GM12878 (cell line): ENCODE data around the gene ADAM15. TPM values are rescaled to one million over a fixed set of nuclear protein-coding genes. Genes with fewer than 3 reads are reported as not detected.

Experiments used
- CREB1 ChIP-seq: IDR thresholded peaks from 2 replicates; pipeline ENCODE4 v1.6.1; 2012; ENCODE audit warnings: low read depth, mild to moderate bottlenecking, inconsistent platforms
- MLLT1 ChIP-seq: fragments of 450-650 bp; IDR thresholded peaks from 2 replicates; pipeline ENCODE4 v1.6.1; 2016; ENCODE audit warnings: mild to moderate bottlenecking
- NFIC ChIP-seq: IDR thresholded peaks from 2 replicates; pipeline ENCODE4 v1.6.1; 2012; ENCODE audit warnings: low read depth, mild to moderate bottlenecking, inconsistent platforms, low read length, moderate library complexity
- NFXL1 ChIP-seq: fragments of 450-650 bp; IDR thresholded peaks from 2 replicates; pipeline ENCODE4 v1.6.1; 2017; ENCODE audit warnings: antibody characterized with exemption, mild to moderate bottlenecking, borderline replicate concordance
- POU2F2 ChIP-seq: IDR thresholded peaks from 3 replicates; pipeline ENCODE4 v1.6.1; 2011; ENCODE audit warnings: low read depth, mild to moderate bottlenecking, low read length, borderline replicate concordance
- SP1 ChIP-seq: IDR thresholded peaks from one replicate; pipeline ENCODE4 v1.6.1; 2011; ENCODE audit warnings: low read depth, low read length
- WRNIP1 ChIP-seq: IDR thresholded peaks from 2 replicates; pipeline ENCODE4 v1.6.1; 2011; ENCODE audit warnings: low read depth, low read length, improper control_type of control experiment, borderline replicate concordance
- ZNF592 ChIP-seq: fragments of 450-650 bp; IDR thresholded peaks from 2 replicates; pipeline ENCODE4 v1.6.1; 2017; ENCODE audit warnings: mild to moderate bottlenecking, moderate library complexity
- polyA plus RNA-seq, 11 experiments: library from polyadenylated mRNA; depleted of rRNA in 4 of 11; unstranded in 6 of 11; stranded (reverse) in 5 of 11; fragments of >200 nt; fragmentation: Nextera tagmentation in 4 of 11; fragmentation: Illumina TruSeq in 1 of 11; extraction: Ambion mirVana in 4 of 11; extraction: Trizol in 1 of 11; gene quantifications; 1 replicate in 1 of 11; 2 replicates in 10 of 11; pipeline versions ENCODE4 v1.2.1 to v1.2.3, GENCODE V29; 2011 to 2016; ENCODE audit warnings: inconsistent platforms in 2 of 11, missing spikeins in 2 of 11, low read depth in 1 of 11
- total RNA-seq, 4 experiments: library from RNA; depleted of rRNA in 3 of 4; stranded (reverse); fragments of >200 nt in 3 of 4; fragmentation: Illumina TruSeq in 1 of 4; extraction: Trizol in 1 of 4; gene quantifications; 2 replicates each; pipeline versions ENCODE4 v1.2.1 to v1.2.3, GENCODE V29; 2013 to 2021

ADAM15 gene
- total and polyA plus RNA-seq, 10 of the 15 experiments (the other 5 are each of a cell fraction or from before 2014, with no cell fraction given) = 0.29 to 38.8 (median 14.7) TPM

DNA sequence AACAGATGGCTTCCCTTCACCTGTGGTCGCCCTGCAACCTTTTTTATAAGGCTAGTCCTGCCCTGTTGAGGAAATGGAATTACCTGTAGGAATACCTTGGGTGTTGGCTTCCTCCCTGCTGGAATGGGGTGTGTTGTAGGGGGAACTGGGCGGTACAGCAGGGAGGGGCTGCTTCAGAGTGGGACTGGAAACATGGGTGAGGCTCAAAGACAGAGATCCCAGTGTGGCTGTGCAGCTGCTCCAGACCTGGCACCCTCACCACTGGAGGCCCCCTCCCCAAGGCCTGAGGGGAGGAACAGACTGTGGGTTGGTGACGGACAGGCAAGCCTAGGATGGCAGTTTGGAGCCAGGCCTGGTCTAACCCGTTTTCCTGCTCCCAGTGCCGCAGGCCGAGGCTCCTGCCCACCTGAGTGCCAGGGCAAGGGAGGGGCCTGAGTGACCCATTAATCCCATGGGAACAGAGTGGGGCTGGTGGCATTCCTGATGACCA, 32.0 kb downstream of the ADAM15 start (continued):
- TF ChIP-seq MLLT1 = no peak
- no peak for TF ChIP-seq NFXL1
- no peak for TF ChIP-seq NFIC
- no peak for TF ChIP-seq WRNIP1
- no peak for TF ChIP-seq SP1
- TF ChIP-seq POU2F2 = no peak
- TF ChIP-seq ZNF592 = no peak
- no peak for TF ChIP-seq CREB1
